WTC11 (cell line): Measurements from ENCODE around the gene HFM1. TPM values are rescaled to one million over a fixed set of nuclear protein-coding genes. Genes with fewer than 3 reads are reported as not detected.

Source experiments
- ATAC-seq: fragments of 200-7000 bp; cut with Tn5 transposase; 2 replicates; pipeline ENCODE4 v1.10.0; 2021; ENCODE audit warnings: mild to moderate bottlenecking, moderate library complexity
- CTCF ChIA-PET: fragments of 300-600 bp; sonication (Branson Sonifier 250); formaldehyde crosslinking; loops from one replicate; lab custom pipeline; 2021; ENCODE audit warnings: antibody characterized with exemption; lab: Charles Lee
- POLR2A ChIA-PET: fragments of 350-600 bp; sonication (Branson Sonifier 250); formaldehyde crosslinking; loops from one replicate; lab custom pipeline; 2021; ENCODE audit warnings: antibody characterized with exemption; lab: Charles Lee
- DNase-seq: peaks from one replicate; pipeline ENCODE4 v3.0.0; 2021; ENCODE audit warnings: low spot score
- H3K27ac Mint-ChIP-seq: 2 replicates; pipeline ENCODE4 v1.8.0; 2021; ENCODE audit warnings: mixed read lengths
- H3K27me3 Mint-ChIP-seq: 2 replicates; pipeline ENCODE4 v1.8.0; 2021; ENCODE audit warnings: low read depth, mild to moderate bottlenecking, moderate library complexity, mixed read lengths
- H3K36me3 Mint-ChIP-seq: 2 replicates; pipeline ENCODE4 v1.8.0; 2021; ENCODE audit warnings: mixed read lengths
- H3K4me1 Mint-ChIP-seq: 2 replicates; pipeline ENCODE4 v1.8.0; 2022; ENCODE audit warnings: mixed read lengths
- H3K4me3 Mint-ChIP-seq: 2 replicates; pipeline ENCODE4 v1.8.0; 2021; ENCODE audit warnings: mild to moderate bottlenecking, moderate library complexity, mixed read lengths
- H3K9me3 Mint-ChIP-seq: 2 replicates; pipeline ENCODE4 v1.8.0; 2021; ENCODE audit warnings: mixed read lengths
- ARID4B ChIP-seq: sonication (generic); formaldehyde crosslinking; IDR thresholded peaks from 2 replicates; pipeline ENCODE4 v1.8.0; 2023; ENCODE audit warnings: missing genetic modification reagents, mild to moderate bottlenecking, borderline replicate concordance
- ATF1 ChIP-seq: sonication (generic); formaldehyde crosslinking; IDR thresholded peaks from 2 replicates; pipeline ENCODE4 v1.8.1; 2023; ENCODE audit warnings: mild to moderate bottlenecking, moderate library complexity, missing genetic modification reagents
- E2F1 ChIP-seq: sonication (generic); formaldehyde crosslinking; IDR thresholded peaks from 2 replicates; pipeline ENCODE4 v1.8.0; 2022; ENCODE audit warnings: mild to moderate bottlenecking, missing genetic modification reagents
- IRF2 ChIP-seq: sonication (generic); formaldehyde crosslinking; IDR thresholded peaks from 2 replicates; pipeline ENCODE4 v1.8.0; 2022; ENCODE audit warnings: low read depth, missing genetic modification reagents, borderline replicate concordance
- MLX ChIP-seq: sonication (generic); formaldehyde crosslinking; IDR thresholded peaks from 2 replicates; pipeline ENCODE4 v1.8.1; 2023; ENCODE audit warnings: mild to moderate bottlenecking, missing genetic modification reagents, moderate library complexity
- MXD4 ChIP-seq: fragments of 250-450 bp; sonication (Bioruptor Pico); IDR thresholded peaks from 2 replicates; pipeline ENCODE4 v1.8.0; 2021; ENCODE audit warnings: mild to moderate bottlenecking, moderate library complexity, borderline replicate concordance
- NFATC4 ChIP-seq: fragments of 250-450 bp; sonication (Bioruptor Pico); IDR thresholded peaks from 2 replicates; pipeline ENCODE4 v1.9.0; 2021; ENCODE audit warnings: mild to moderate bottlenecking
- SP1 ChIP-seq: sonication (generic); formaldehyde crosslinking; conservative IDR thresholded peaks from 2 replicates; pipeline ENCODE4 v1.8.1; 2022; ENCODE audit warnings: missing genetic modification reagents
- STAT6 ChIP-seq: sonication (generic); formaldehyde crosslinking; conservative IDR thresholded peaks from 2 replicates; pipeline ENCODE4 v1.8.1; 2023; ENCODE audit warnings: mild to moderate bottlenecking, low read depth, missing genetic modification reagents, moderate library complexity
- USF2 ChIP-seq: sonication (generic); formaldehyde crosslinking; IDR thresholded peaks from 2 replicates; pipeline ENCODE4 v1.8.1; 2023; ENCODE audit warnings: mild to moderate bottlenecking, missing genetic modification reagents, moderate library complexity
- ZMAT4 ChIP-seq: fragments of 250-450 bp; sonication (Bioruptor Pico); IDR thresholded peaks from 2 replicates; pipeline ENCODE4 v1.9.0; 2021; ENCODE audit warnings: mild to moderate bottlenecking
- ZNF263 ChIP-seq: sonication (generic); formaldehyde crosslinking; IDR thresholded peaks from 2 replicates; pipeline ENCODE4 v1.8.1; 2022; ENCODE audit warnings: low read depth, mild to moderate bottlenecking, moderate library complexity, missing genetic modification reagents
- ZNF396 ChIP-seq: fragments of 250-450 bp; sonication (Bioruptor Pico); IDR thresholded peaks from 2 replicates; pipeline ENCODE4 v1.8.0; 2021; ENCODE audit warnings: mild to moderate bottlenecking, moderate library complexity, borderline replicate concordance
- total RNA-seq: library from RNA; stranded (reverse); gene quantifications from 3 replicates; pipeline ENCODE4 v1.2.3, GENCODE V29; 2021

HFM1 gene
- total RNA-seq, 1 experiment from 2014 or later: 1.7 TPM

- TF ChIP-seq MLX (CRISPR knock-in tag) (no peak), ZNF263 (CRISPR knock-in tag) (no peak), SP1 (CRISPR knock-in tag) (no peak), ATF1 (CRISPR knock-in tag) (no peak), NFATC4 (no peak)
Observed at GRCh38 chr1:91349524-91349923, 55.1 kb downstream of the HFM1 start (continued).

- Mint-ChIP-seq H3K4me3 (no peak overlapping the region), H3K27ac (no peak overlapping the region), H3K9me3 (no peaks in the 10 kb centered on the region), H3K36me3 (no peaks in the 10 kb centered on the region), H3K27me3 (no peaks in the 10 kb centered on the region), H3K4me1 (no peaks in the 10 kb centered on the region)
- CTCF ChIA-PET: no interaction called here
- DNase-seq (no peak), ATAC-seq (no peak)
- no peak for TF ChIP-seq ZMAT4 (CRISPR knock-in tag)
- POLR2A ChIA-PET: no interaction called here
Observed at GRCh38 chr1:91346824-91347223, 57.8 kb downstream of the HFM1 start.

- CTCF ChIA-PET: no interaction called here
- Mint-ChIP-seq H3K9me3 (peaks cover 7% of the 10 kb centered on the region), H3K27ac (no peak overlapping the region), H3K27me3 (no peaks in the 10 kb centered on the region), H3K4me1 (no peaks in the 10 kb centered on the region), H3K36me3 (no peaks in the 10 kb centered on the region), H3K4me3 (no peak overlapping the region)
- DNase-seq: no peak
- no peak for TF ChIP-seq STAT6 (CRISPR knock-in tag)
- no peak for TF ChIP-seq SP1 (CRISPR knock-in tag)
- TF ChIP-seq ZNF396: no peak
- no peak for TF ChIP-seq USF2
- POLR2A ChIA-PET: no interaction called here
- ATAC-seq: no peak
Observed at GRCh38 chr1:91345395-91346005, 59.1 kb downstream of the HFM1 start.

GRCh38 chr1:91338501-91338900 is 66.1 kb downstream of the HFM1 start:
- CTCF ChIA-PET: no interaction called here
- no peak overlapping the region for H3K27ac Mint-ChIP-seq
- no peak overlapping the region for H3K4me3 Mint-ChIP-seq
- H3K9me3 Mint-ChIP-seq: peaks cover 18% of the 10 kb centered on the region
- no peak for DNase-seq
- H3K4me1 Mint-ChIP-seq: no peaks in the 10 kb centered on the region
- no peak for TF ChIP-seq ZNF396
- 0 out of 2 replicates have a peak, but pooled peaks cover 5% of the 10 kb centered on the region for H3K36me3 Mint-ChIP-seq
- no peaks in the 10 kb centered on the region for H3K27me3 Mint-ChIP-seq
- ATAC-seq: no peak
- POLR2A ChIA-PET: no interaction called here

GRCh38 chr1:91335603-91336002 is 69.0 kb downstream of the HFM1 start:
- H3K4me1 Mint-ChIP-seq: no peaks in the 10 kb centered on the region
- 0 out of 2 replicates have a peak, but pooled peaks cover 5% of the 10 kb centered on the region for H3K36me3 Mint-ChIP-seq
- H3K9me3 Mint-ChIP-seq: peaks cover 27% of the 10 kb centered on the region
- no peak overlapping the region for H3K27ac Mint-ChIP-seq
- ChIA-PET CTCF (no interaction called here), POLR2A (no interaction called here)
- no peaks in the 10 kb centered on the region for H3K27me3 Mint-ChIP-seq
- ATAC-seq: no peak
- DNase-seq: no peak
- H3K4me3 Mint-ChIP-seq: no peak overlapping the region
- no peak for TF ChIP-seq IRF2
- no peak for TF ChIP-seq ARID4B (CRISPR knock-in tag)
- TF ChIP-seq E2F1 (CRISPR knock-in tag): no peak
- TF ChIP-seq STAT6 (CRISPR knock-in tag): no peak
- TF ChIP-seq MXD4 (CRISPR knock-in tag): no peak
